GM21529 (cell line): ENCODE results near the gene OR4C3.
"Not testable (repeated sequence)": the region's sequence is repeated elsewhere in the genome, so short reads cannot be mapped to it uniquely, and the experiment has no call there.

Experiments
- ATAC-seq: cut with Tn5 transposase; IDR thresholded peaks from one replicate; pipeline ENCODE4 v1.9.1; 2021; ENCODE audit not compliant: unreplicated experiment

The OR4C3 gene

DNA sequence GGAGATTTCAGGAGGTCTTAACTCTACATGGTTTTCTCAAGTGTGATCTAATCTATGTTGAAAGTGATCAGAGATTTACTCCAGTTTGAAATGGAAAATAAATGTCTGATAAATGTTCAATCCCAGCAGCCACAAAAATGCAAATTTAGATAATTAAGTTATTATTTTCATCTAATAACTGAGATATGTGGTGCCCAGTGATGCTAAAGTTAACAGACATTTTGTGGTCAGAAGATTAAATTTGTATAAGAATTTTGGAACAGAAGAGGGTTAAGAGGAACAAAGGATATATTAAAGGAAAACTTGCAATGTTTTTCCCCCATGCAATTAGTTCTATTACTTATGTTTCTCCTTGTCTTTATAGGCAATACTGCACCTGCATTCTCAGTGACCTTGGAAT, at the start of gene OR4C3:
TSS of gene OR4C3 (plus strand) at position 301 of the 400 bp plus-strand sequence. CDS start 102 bp downstream, outside the sequence.
- not testable (repeated sequence) for ATAC-seq

DNA sequence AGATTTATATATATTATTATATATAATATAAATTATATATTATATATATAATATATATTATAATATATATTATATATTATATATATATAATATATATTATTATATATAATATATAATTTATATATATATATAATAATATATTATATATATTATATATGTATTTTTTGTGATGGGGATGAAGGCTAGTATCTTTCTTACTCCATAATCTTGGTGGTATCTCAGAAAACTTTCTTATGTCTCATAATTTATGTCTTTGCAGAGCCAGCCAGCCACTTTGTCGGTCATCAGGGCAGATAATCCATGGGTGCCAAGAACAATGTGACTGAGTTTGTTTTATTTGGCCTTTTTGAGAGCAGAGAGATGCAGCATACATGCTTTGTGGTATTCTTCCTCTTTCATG, 18.8 kb upstream of the OR4C3 start, which contains the start of gene OR4S1:
TSS of gene OR4S1 (plus strand) at position 301 of the 400 bp plus-strand sequence. CDS start at position 301, 0 bp downstream.
- ATAC-seq: no peak

DNA sequence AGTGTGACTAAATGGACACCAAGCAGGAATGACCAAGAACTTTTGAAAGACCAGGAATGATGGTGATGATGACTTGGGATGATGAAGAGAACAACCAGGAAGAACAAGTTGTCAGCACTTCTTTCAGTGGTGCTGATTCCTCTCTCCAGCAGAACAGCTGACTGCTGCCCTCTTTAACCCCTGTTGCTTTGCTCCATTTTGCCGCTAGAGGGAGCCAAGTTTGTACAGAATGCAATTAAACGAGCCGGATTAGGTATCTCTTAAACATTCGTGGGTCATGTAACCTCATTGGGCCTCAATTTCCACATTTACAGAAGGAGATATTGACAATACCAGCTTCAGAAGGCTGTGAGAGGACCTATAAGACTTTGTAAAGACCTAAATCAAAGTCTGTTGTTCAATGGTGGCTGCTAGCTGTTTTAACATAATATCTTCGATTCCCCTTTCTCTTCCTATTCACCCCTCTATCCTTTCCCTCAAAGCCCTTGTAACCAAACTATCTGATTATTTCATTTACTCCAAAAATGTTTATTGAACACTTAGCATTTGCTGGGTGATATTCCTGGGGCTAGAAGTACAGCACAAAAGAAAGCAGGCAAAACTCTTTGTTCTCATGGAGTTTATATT, 16.8 kb upstream of the OR4C3 start:
- ATAC-seq: peak; percentile 94

DNA sequence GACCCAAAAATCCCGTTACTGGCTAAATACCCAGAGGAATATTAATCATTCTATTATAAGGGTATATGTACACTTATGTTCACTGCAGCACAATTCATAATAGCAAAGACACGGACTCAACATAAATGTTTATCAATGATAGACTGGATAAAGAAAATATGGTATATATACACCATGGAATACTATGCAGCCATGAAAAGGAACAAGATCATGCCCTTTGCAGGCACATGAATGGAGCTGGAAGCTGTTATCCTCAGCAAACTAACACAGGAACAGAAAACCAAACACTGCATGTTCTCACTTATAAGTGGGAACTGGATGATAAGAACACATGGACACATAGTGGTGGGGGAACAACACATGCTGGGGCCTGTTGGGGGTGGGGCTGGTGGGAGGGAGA, 11.1 kb upstream of the OR4C3 start:
- not testable (repeated sequence) for ATAC-seq

DNA sequence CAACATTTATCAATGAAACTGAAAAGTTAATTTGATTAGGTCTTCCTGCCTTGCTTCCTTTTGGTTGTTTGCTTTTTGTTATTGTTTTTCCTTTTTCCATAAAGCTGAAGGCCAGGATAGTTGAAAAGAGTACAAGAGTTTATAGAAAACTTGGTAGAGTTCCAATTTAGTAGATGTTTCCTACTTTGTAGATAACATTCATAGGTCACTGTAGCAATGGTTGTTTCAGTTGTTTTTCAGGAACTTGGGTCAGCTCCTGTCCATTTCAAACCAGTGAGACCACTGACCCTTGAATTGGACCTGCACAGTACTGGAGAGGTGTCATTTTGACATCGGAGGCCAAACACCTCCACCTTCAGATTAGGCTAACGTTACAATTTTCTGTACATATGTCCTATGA, 4.9 kb upstream of the OR4C3 start:
- ATAC-seq: not testable (repeated sequence)

DNA sequence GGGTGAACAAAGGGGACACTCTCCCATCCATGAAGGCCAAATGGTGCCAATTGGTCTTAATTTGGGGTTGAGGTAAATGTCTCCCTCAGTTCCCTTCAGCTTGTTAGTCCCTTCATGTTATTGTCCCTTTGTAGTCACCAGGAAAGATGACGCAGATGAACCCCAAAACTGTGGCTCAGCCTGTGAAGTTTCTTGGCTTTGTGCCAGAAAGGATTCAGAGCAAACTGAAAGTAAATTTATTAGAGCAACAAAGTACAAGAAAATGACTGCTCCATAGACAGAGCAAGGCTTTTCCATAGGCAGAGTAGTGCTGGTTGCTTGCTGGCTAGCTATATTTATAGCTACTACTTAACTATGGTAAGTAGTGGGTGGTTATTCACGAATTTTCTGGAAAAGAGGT, 16.7 kb downstream of the OR4C3 start:
- ATAC-seq: no peak

DNA sequence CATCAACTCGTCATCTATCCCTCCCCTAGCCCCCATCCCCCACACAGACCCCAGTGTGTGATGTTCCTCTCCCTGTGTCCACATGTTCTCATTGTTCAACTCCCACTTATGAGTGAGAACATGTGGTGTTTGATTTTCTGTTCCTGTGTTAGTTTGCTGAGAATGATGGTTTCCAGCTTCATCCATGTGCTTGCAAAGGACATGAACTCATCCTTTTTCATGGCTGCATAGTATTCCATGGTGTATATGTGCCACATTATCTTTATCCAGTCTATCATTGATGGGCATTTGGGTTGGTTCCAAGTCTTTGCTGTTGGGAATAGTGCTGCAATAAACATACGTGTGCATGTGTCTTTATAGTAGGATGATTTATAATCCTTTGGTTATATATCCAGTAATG, 17.8 kb downstream of the OR4C3 start:
- ATAC-seq: not testable (repeated sequence)

DNA sequence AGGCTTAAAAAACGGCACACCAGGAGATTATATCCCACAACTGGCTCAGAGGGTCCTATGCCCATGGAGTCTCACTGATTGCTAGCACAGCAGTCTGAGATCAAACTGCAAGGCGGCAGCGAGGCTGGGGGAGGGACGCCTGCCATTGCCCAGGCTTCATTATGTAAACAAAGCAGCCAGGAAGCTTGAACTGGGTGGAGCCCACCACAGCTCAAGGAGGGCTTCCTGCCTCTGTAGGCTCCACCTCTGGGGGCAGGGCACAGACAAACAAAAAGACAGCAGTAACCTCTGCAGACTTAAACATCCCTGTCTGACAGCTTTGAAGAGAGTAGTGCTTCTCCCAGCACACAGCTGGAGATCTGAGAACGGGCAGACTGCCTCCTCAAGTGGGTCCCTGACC, 21.6 kb downstream of the OR4C3 start:
- ATAC-seq: not testable (repeated sequence)

DNA sequence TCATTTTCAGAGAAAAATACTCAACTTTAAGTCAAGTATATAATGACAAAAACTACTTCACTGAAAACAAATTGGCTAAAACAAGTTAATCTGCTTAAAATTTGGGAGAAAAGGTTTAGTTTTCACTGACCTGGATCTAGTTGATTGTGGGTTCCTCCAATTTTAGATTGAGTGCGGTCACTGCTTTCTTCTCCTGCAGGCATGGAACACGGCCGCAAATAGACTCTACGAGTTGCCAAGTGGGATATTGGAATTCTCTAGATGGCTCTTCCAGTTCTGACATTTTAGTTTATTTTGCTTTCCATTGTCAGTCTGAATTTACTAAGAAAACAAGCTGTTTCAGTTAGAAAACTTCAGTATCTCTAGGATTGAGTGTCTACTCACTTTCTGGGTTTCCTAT, 29.3 kb downstream of the OR4C3 start:
- no peak for ATAC-seq

DNA sequence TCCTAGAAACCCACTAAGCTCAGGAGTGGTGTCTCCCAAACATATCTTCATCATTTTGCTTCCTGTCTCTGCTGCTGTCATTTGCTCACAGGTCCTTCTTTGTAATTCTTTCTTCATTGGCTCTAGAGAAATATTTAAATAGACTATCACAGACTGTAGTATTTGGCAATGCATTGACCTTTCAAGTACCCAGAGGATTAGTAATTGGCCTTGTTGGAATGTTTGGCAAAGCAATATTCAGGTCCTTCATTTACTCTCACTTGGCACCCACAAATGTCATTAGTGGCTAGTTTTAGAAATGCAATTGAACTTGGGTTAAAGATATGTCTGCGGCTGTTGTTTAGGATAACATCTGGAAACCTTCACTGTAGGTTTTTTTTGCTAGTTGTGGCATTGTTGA, 30.0 kb downstream of the OR4C3 start:
- no peak for ATAC-seq

DNA sequence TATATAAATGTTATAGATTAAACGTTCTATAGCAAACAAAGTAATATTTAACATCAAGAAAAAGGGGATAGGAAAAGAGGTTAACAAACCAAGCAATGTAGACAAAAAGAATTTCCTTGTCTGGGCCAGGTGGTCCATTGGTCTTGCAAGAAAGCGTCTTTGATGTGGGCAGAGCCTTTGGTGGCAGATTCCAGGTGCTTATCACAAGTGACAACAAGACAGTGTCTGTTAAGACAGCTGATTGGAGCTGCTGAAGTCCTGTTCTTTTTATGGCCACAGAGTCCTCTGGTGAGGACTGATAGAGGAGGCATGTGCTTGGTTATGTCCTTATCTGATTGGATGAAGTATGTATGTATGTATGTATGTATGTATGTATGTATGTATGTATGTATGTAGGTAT, 36.6 kb downstream of the OR4C3 start:
- ATAC-seq: not testable (repeated sequence)

DNA sequence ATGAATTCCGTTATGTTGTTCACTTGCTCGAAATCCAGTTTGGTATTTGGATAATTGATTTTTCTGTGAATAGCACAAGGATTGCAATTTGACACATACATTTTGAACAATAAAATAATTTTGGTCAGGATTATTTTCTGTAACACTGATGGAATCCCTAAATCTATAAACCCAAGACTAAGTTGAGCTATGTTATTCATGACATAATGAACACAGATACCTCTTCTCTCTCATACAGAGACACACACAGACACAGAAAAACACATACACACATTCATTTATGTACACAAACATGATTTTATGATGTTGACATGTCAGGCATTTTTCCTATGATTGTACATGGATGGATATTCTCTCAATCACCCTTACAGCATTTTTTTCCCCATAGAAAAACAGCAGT, 41.6 kb downstream of the OR4C3 start, which contains the start of gene OR4C5:
TSS of gene OR4C5 (minus strand) at position 101 of the 400 bp plus-strand sequence. CDS start at position 101, 0 bp downstream.
- ATAC-seq: no peak
